GM23338 (cell line): ENCODE measurements around the gene PAX2. TPM values are rescaled to one million over a fixed set of nuclear protein-coding genes. Genes with fewer than 3 reads are reported as not detected.

Experiments
- ATAC-seq: fragments of 200-7000 bp; cut with Tn5 transposase; 3 replicates; pipeline ENCODE4 v1.9.1; 2020
- DNase-seq: peaks from one replicate; pipeline ENCODE4 v3.0.0-alpha.2; 2015; ENCODE audit warnings: low spot score
- H2AFZ ChIP-seq: fragments of 200-600 bp; sonication (generic); 2 replicates; pipeline ENCODE4 v1.8.0; 2016; ENCODE audit warnings: antibody characterized with exemption, mild to moderate bottlenecking, moderate library complexity
- H3F3A ChIP-seq: fragments of 200-600 bp; sonication (generic); replicated peaks from 2 replicates; pipeline ENCODE4 v1.8.0; 2017; ENCODE audit warnings: antibody characterized with exemption, mixed run types, low read depth
- H3K27ac ChIP-seq: fragments of 200-600 bp; sonication (generic); 2 replicates; pipeline ENCODE4 v1.6.1; 2016; ENCODE audit warnings: low read depth
- H3K27me3 ChIP-seq: fragments of 200-600 bp; sonication (generic); 2 replicates; pipeline ENCODE4 v1.8.0; 2016; ENCODE audit warnings: mild to moderate bottlenecking, mixed run types, moderate library complexity; ENCODE audit not compliant: insufficient read depth
- H3K36me3 ChIP-seq: fragments of 200-600 bp; sonication (generic); 2 replicates; pipeline ENCODE4 v1.8.0; 2016; ENCODE audit warnings: mild to moderate bottlenecking; ENCODE audit not compliant: insufficient read depth
- H3K4me1 ChIP-seq: fragments of 200-600 bp; sonication (generic); 2 replicates; pipeline ENCODE4 v1.8.0; 2016; ENCODE audit warnings: mild to moderate bottlenecking, moderate library complexity; ENCODE audit not compliant: insufficient read depth
- H3K4me2 ChIP-seq: fragments of 200-600 bp; sonication (generic); 2 replicates; pipeline ENCODE4 v1.7.1; 2017; ENCODE audit warnings: mixed run types
- H3K4me3 ChIP-seq: fragments of 200-600 bp; sonication (generic); 2 replicates; pipeline ENCODE4 v1.6.1; 2016; ENCODE audit warnings: mixed run types
- H3K79me2 ChIP-seq: fragments of 200-600 bp; sonication (generic); replicated peaks from 2 replicates; pipeline ENCODE4 v1.8.0; 2017; ENCODE audit warnings: mild to moderate bottlenecking; ENCODE audit not compliant: insufficient read depth
- H3K9me2 ChIP-seq: fragments of 200-600 bp; sonication (generic); 2 replicates; pipeline ENCODE4 v1.8.0; 2017; ENCODE audit not compliant: insufficient read depth
- H4K20me1 ChIP-seq: fragments of 200-600 bp; sonication (generic); replicated peaks from 2 replicates; pipeline ENCODE4 v1.8.0; 2017; ENCODE audit warnings: mild to moderate bottlenecking; ENCODE audit not compliant: insufficient read depth
- H3K27ac Mint-ChIP-seq: 2 replicates; pipeline ENCODE4 v1.8.0; 2020; ENCODE audit warnings: inconsistent platforms, mild to moderate bottlenecking, moderate library complexity, mixed read lengths
- H3K27me3 Mint-ChIP-seq: 3 replicates; pipeline ENCODE4 v1.8.0; 2022; ENCODE audit warnings: low read depth, mild to moderate bottlenecking, moderate library complexity, mixed read lengths, inconsistent platforms; ENCODE audit not compliant: insufficient read depth, poor library complexity
- H3K36me3 Mint-ChIP-seq: 3 replicates; pipeline ENCODE4 v1.8.0; 2021; ENCODE audit warnings: low read depth, mild to moderate bottlenecking, inconsistent platforms, moderate library complexity, mixed read lengths
- H3K4me1 Mint-ChIP-seq: 3 replicates; pipeline ENCODE4 v1.8.0; 2020; ENCODE audit warnings: mild to moderate bottlenecking, inconsistent platforms, mixed read lengths
- H3K4me3 Mint-ChIP-seq: 3 replicates; pipeline ENCODE4 v1.8.0; 2021; ENCODE audit warnings: moderate library complexity, mild to moderate bottlenecking, inconsistent platforms, mixed read lengths
- H3K9me3 Mint-ChIP-seq: 3 replicates; pipeline ENCODE4 v1.8.0; 2020; ENCODE audit warnings: moderate library complexity, mild to moderate bottlenecking, inconsistent platforms, mixed read lengths
- CREB1 ChIP-seq: fragments of 250-450 bp; sonication (Bioruptor Pico); IDR thresholded peaks from 2 replicates; pipeline ENCODE4 v1.5.0; 2020; ENCODE audit warnings: low read depth, mild to moderate bottlenecking, moderate library complexity
- EZH2phosphoT487 ChIP-seq: fragments of 200-600 bp; sonication (generic); IDR thresholded peaks from one replicate; pipeline ENCODE4 v1.8.1; 2018; ENCODE audit warnings: antibody characterized with exemption; ENCODE audit not compliant: unreplicated experiment
- NANOG ChIP-seq: IDR thresholded peaks from 2 replicates; pipeline ENCODE4 v1.6.1; 2016; ENCODE audit warnings: antibody characterized with exemption, borderline replicate concordance
- POLR2AphosphoS5 ChIP-seq: IDR thresholded peaks from 2 replicates; pipeline ENCODE4 v1.6.1; 2016; ENCODE audit warnings: antibody characterized with exemption, low read depth
- polyA plus RNA-seq: library from polyadenylated mRNA; unstranded; fragments of >200 nt; fragmentation: Nextera tagmentation; extraction: Ambion mirVana; gene quantifications from 2 replicates; pipeline ENCODE4 v1.2.1, GENCODE V29; 2016
- total RNA-seq: library from RNA; depleted of rRNA; stranded (reverse); fragments of >200 nt; shearing (Covaris generic); gene quantifications from 2 replicates; pipeline ENCODE4 v1.2.3, GENCODE V29; 2014
- TF ChIP-seq, protein P1 (sequence below): fragments of 250-450 bp; sonication (Bioruptor Pico); IDR thresholded peaks from 2 replicates; pipeline ENCODE4 v1.5.0; 2020; ENCODE audit warnings: mild to moderate bottlenecking, moderate library complexity
- TF ChIP-seq, protein P2 (sequence below), 2 experiments: fragments of 200-600 bp in 1 of 2; sonication (generic) in 1 of 2; conservative IDR thresholded peaks; 2 replicates each; pipeline versions ENCODE4 v1.5.1 to v1.6.1; 2016 to 2017; ENCODE audit warnings: antibody characterized with exemption in 2 of 2, low read depth in 2 of 2, mild to moderate bottlenecking in 2 of 2, moderate library complexity in 1 of 2

PAX2 gene
- total and polyA plus RNA-seq, 2 experiments from 2014 or later: not detected

GRCh38 chr10:100867261-100867963 is 122.0 kb downstream of the PAX2 start (continued):
- TF ChIP-seq, protein P1, sequence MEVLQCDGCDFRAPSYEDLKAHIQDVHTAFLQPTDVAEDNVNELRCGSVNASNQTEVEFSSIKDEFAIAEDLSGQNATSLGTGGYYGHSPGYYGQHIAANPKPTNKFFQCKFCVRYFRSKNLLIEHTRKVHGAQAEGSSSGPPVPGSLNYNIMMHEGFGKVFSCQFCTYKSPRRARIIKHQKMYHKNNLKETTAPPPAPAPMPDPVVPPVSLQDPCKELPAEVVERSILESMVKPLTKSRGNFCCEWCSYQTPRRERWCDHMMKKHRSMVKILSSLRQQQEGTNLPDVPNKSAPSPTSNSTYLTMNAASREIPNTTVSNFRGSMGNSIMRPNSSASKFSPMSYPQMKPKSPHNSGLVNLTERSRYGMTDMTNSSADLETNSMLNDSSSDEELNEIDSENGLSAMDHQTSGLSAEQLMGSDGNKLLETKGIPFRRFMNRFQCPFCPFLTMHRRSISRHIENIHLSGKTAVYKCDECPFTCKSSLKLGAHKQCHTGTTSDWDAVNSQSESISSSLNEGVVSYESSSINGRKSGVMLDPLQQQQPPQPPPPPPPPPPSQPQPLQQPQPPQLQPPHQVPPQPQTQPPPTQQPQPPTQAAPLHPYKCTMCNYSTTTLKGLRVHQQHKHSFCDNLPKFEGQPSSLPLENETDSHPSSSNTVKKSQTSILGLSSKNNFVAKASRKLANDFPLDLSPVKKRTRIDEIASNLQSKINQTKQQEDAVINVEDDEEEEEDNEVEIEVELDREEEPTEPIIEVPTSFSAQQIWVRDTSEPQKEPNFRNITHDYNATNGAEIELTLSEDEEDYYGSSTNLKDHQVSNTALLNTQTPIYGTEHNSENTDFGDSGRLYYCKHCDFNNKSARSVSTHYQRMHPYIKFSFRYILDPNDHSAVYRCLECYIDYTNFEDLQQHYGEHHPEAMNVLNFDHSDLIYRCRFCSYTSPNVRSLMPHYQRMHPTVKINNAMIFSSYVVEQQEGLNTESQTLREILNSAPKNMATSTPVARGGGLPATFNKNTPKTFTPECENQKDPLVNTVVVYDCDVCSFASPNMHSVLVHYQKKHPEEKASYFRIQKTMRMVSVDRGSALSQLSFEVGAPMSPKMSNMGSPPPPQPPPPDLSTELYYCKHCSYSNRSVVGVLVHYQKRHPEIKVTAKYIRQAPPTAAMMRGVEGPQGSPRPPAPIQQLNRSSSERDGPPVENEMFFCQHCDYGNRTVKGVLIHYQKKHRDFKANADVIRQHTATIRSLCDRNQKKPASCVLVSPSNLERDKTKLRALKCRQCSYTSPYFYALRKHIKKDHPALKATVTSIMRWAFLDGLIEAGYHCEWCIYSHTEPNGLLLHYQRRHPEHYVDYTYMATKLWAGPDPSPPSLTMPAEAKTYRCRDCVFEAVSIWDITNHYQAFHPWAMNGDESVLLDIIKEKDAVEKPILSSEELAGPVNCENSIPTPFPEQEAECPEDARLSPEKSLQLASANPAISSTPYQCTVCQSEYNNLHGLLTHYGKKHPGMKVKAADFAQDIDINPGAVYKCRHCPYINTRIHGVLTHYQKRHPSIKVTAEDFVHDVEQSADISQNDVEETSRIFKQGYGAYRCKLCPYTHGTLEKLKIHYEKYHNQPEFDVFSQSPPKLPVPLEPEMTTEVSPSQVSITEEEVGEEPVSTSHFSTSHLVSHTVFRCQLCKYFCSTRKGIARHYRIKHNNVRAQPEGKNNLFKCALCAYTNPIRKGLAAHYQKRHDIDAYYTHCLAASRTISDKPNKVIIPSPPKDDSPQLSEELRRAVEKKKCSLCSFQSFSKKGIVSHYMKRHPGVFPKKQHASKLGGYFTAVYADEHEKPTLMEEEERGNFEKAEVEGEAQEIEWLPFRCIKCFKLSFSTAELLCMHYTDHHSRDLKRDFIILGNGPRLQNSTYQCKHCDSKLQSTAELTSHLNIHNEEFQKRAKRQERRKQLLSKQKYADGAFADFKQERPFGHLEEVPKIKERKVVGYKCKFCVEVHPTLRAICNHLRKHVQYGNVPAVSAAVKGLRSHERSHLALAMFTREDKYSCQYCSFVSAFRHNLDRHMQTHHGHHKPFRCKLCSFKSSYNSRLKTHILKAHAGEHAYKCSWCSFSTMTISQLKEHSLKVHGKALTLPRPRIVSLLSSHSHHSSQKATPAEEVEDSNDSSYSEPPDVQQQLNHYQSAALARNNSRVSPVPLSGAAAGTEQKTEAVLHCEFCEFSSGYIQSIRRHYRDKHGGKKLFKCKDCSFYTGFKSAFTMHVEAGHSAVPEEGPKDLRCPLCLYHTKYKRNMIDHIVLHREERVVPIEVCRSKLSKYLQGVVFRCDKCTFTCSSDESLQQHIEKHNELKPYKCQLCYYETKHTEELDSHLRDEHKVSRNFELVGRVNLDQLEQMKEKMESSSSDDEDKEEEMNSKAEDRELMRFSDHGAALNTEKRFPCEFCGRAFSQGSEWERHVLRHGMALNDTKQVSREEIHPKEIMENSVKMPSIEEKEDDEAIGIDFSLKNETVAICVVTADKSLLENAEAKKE (CRISPR knock-in tag): no peak
- no peak for TF ChIP-seq POLR2AphosphoS5

DNA sequence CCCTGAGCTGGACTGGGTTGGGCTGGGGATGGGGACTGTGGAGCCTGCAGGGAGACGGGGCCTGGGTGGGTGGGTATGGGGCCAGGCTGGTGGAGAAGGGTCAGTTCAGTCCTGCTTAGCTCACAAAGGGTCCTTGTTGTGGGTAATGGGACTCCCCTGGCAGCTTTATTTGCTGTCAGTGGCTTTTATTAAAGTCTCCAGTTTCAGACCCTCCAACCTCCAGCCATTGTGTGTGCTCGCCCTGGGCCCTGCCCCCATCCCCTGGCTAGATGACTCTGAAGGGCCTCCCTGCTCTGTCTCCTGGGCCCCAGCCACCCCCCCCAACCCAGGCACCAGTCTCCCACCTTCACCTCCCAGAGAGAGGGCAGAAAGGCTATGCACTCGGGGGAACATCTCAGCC is 123.0 kb downstream of the PAX2 start:
- H3K9me2 ChIP-seq: no peaks in the 10 kb centered on the region
- Mint-ChIP-seq H3K9me3 (no peaks in the 10 kb centered on the region), H3K36me3 (no peaks in the 10 kb centered on the region), H3K27ac (no peak overlapping the region), H3K27me3 (peaks cover 36% of the 10 kb centered on the region), H3K4me3 (no peak overlapping the region), H3K4me1 (peaks cover 20% of the 10 kb centered on the region)
- no peak overlapping the region for H3K27ac ChIP-seq
- no peak overlapping the region for H3K4me2 ChIP-seq
- no peaks in the 10 kb centered on the region for H4K20me1 ChIP-seq
- no peak for ATAC-seq
- H3K36me3 ChIP-seq: no peaks in the 10 kb centered on the region; the same call in 1 of the 2 replicates
- TF ChIP-seq EZH2phosphoT487: no peak
- TF ChIP-seq, protein P2, sequence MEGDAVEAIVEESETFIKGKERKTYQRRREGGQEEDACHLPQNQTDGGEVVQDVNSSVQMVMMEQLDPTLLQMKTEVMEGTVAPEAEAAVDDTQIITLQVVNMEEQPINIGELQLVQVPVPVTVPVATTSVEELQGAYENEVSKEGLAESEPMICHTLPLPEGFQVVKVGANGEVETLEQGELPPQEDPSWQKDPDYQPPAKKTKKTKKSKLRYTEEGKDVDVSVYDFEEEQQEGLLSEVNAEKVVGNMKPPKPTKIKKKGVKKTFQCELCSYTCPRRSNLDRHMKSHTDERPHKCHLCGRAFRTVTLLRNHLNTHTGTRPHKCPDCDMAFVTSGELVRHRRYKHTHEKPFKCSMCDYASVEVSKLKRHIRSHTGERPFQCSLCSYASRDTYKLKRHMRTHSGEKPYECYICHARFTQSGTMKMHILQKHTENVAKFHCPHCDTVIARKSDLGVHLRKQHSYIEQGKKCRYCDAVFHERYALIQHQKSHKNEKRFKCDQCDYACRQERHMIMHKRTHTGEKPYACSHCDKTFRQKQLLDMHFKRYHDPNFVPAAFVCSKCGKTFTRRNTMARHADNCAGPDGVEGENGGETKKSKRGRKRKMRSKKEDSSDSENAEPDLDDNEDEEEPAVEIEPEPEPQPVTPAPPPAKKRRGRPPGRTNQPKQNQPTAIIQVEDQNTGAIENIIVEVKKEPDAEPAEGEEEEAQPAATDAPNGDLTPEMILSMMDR (conservative IDR thresholded peaks at IDR 0.05; ENCODE audit: low read depth in 2 of 2): no peak
- TF ChIP-seq NANOG: no peak
- no peak for TF ChIP-seq CREB1
- no peak overlapping the region for H2AFZ ChIP-seq
- H3K4me3 ChIP-seq: no peak overlapping the region
- DNase-seq: no peak
- H3K27me3 ChIP-seq: peaks cover 37% of the 10 kb centered on the region
- no peaks in the 10 kb centered on the region for H3K79me2 ChIP-seq
- H3F3A ChIP-seq: no peaks in the 10 kb centered on the region
- H3K4me1 ChIP-seq: peaks cover 8% of the 10 kb centered on the region; the same call in 1 of the 2 replicates
